NCI-H1048 (cell line): ENCODE data around the gene BLOC1S5.
"Not testable (repeated sequence)": the region's sequence is repeated elsewhere in the genome, so short reads cannot be mapped to it uniquely, and the experiment has no call there.

Experiments used
- DNase-seq: peaks from one replicate; lab custom pipeline; 2025; lab: John Stamatoyannopoulos, UW

BLOC1S5 gene

GRCh38 chr6:7992002-7992815, 72.0 kb downstream of the BLOC1S5 start:
- no peak for DNase-seq

- DNase-seq = no peak
Observed at GRCh38 chr6:7991536-7991935, 72.7 kb downstream of the BLOC1S5 start.

GRCh38 chr6:7986219-7986618, 78.0 kb downstream of the BLOC1S5 start:
- DNase-seq = no peak

- not testable (repeated sequence) for DNase-seq
Observed at GRCh38 chr6:7983967-7984366, 80.2 kb downstream of the BLOC1S5 start.

- DNase-seq = no peak
Observed at GRCh38 chr6:7979831-7980230, 84.4 kb downstream of the BLOC1S5 start.

GRCh38 chr6:7978736-7979135, 85.5 kb downstream of the BLOC1S5 start:
- no peak for DNase-seq

- no peak for DNase-seq
Observed at GRCh38 chr6:7976485-7977056, 87.6 kb downstream of the BLOC1S5 start.

GRCh38 chr6:7975764-7976146, 88.4 kb downstream of the BLOC1S5 start:
- no peak for DNase-seq

GRCh38 chr6:7974938-7975763, 89.0 kb downstream of the BLOC1S5 start:
- no peak for DNase-seq

- no peak for DNase-seq
Observed at GRCh38 chr6:7974565-7974937, 89.6 kb downstream of the BLOC1S5 start.

GRCh38 chr6:7973584-7973983, 90.6 kb downstream of the BLOC1S5 start:
- no peak for DNase-seq

GRCh38 chr6:7971499-7971898, 92.7 kb downstream of the BLOC1S5 start:
- DNase-seq = no peak

- DNase-seq = no peak
Observed at GRCh38 chr6:7970616-7971015, 93.6 kb downstream of the BLOC1S5 start.
